CD8-positive, alpha-beta memory T cell (primary cell): ENCODE measurements around the gene PIEZO1. TPM values are rescaled to one million over a fixed set of nuclear protein-coding genes. Genes with fewer than 3 reads are reported as not detected.

ENCODE experiments used
- CTCF ChIA-PET: fragments of 350-600 bp; sonication (Branson Sonifier 250); formaldehyde crosslinking; loops from one replicate; lab custom pipeline; 2021; ENCODE audit warnings: antibody characterized with exemption; lab: Charles Lee
- POLR2A ChIA-PET: fragments of 350-600 bp; sonication (Branson Sonifier 250); formaldehyde crosslinking; loops from one replicate; lab custom pipeline; 2021; ENCODE audit warnings: antibody characterized with exemption; lab: Charles Lee
- DNase-seq, 5 donors: peaks; one replicate each; pipeline versions ENCODE4 v3.0.0 to v3.0.0-alpha.2; 2020 to 2022; ENCODE audit warnings: mixed read lengths in 1 of 5
- H3K27ac ChIP-seq: one replicate; pipeline ENCODE4 v1.7.0; 2013; ENCODE audit warnings: low read depth, mild to moderate bottlenecking, low read length, moderate library complexity
- H3K27me3 ChIP-seq: 2 replicates; pipeline ENCODE4 v1.7.0; 2013; ENCODE audit warnings: low read length, mild to moderate bottlenecking; ENCODE audit not compliant: insufficient read depth, poor library complexity, severe bottlenecking
- H3K36me3 ChIP-seq: 2 replicates; pipeline ENCODE4 v1.7.0; 2013; ENCODE audit warnings: mild to moderate bottlenecking, low read length, moderate library complexity; ENCODE audit not compliant: insufficient read depth
- H3K4me1 ChIP-seq: 2 replicates; pipeline ENCODE4 v1.7.0; 2013; ENCODE audit warnings: mild to moderate bottlenecking, low read length, moderate library complexity; ENCODE audit not compliant: insufficient read depth
- H3K4me3 ChIP-seq: 2 replicates; pipeline ENCODE4 v1.7.0; 2013; ENCODE audit warnings: mild to moderate bottlenecking, low read length
- H3K9me3 ChIP-seq: 2 replicates; pipeline ENCODE4 v1.7.0; 2013; ENCODE audit warnings: mild to moderate bottlenecking, low read length
- H3K27ac Mint-ChIP-seq, 8 donors: one replicate each; pipeline ENCODE4 v1.8.0; 2020 to 2021; ENCODE audit warnings: mixed read lengths in 8 of 8, mild to moderate bottlenecking in 6 of 8, inconsistent platforms in 3 of 8, moderate library complexity in 3 of 8
- H3K27me3 Mint-ChIP-seq, 2 donors: one replicate each; pipeline ENCODE4 v1.8.0; 2020 to 2021; ENCODE audit warnings: mixed read lengths in 2 of 2, mild to moderate bottlenecking in 1 of 2, moderate library complexity in 1 of 2
- H3K36me3 Mint-ChIP-seq, 3 donors: one replicate each; pipeline ENCODE4 v1.8.0; 2020 to 2021; ENCODE audit warnings: mixed read lengths in 3 of 3, inconsistent platforms in 1 of 3, mild to moderate bottlenecking in 1 of 3
- H3K4me1 Mint-ChIP-seq, 3 donors: one replicate each; pipeline ENCODE4 v1.8.0; 2020 to 2021; ENCODE audit warnings: mixed read lengths in 3 of 3, inconsistent platforms in 1 of 3, mild to moderate bottlenecking in 1 of 3
- H3K4me3 Mint-ChIP-seq, 7 donors: one replicate each; pipeline ENCODE4 v1.8.0; 2020 to 2021; ENCODE audit warnings: mixed read lengths in 7 of 7, mild to moderate bottlenecking in 6 of 7, moderate library complexity in 4 of 7, inconsistent platforms in 2 of 7
- H3K9me3 Mint-ChIP-seq, 5 donors: one replicate each; pipeline ENCODE4 v1.8.0; 2020 to 2022; ENCODE audit warnings: mixed read lengths in 5 of 5, mild to moderate bottlenecking in 3 of 5, moderate library complexity in 2 of 5, inconsistent platforms in 1 of 5
- polyA plus RNA-seq: library from polyadenylated mRNA; unstranded; fragments of 300-500 nt; fragmentation: Illumina TruSeq; gene quantifications from one replicate; pipeline ENCODE4 v1.2.3, GENCODE V29; 2021
- total RNA-seq, 2 experiments: library from RNA; stranded (reverse); gene quantifications; one replicate each; pipeline ENCODE4 v1.2.3, GENCODE V29; 2021

PIEZO1 gene
- total and polyA plus RNA-seq, 3 experiments from 2014 or later: 58.4 to 230 (median 215) TPM

DNA sequence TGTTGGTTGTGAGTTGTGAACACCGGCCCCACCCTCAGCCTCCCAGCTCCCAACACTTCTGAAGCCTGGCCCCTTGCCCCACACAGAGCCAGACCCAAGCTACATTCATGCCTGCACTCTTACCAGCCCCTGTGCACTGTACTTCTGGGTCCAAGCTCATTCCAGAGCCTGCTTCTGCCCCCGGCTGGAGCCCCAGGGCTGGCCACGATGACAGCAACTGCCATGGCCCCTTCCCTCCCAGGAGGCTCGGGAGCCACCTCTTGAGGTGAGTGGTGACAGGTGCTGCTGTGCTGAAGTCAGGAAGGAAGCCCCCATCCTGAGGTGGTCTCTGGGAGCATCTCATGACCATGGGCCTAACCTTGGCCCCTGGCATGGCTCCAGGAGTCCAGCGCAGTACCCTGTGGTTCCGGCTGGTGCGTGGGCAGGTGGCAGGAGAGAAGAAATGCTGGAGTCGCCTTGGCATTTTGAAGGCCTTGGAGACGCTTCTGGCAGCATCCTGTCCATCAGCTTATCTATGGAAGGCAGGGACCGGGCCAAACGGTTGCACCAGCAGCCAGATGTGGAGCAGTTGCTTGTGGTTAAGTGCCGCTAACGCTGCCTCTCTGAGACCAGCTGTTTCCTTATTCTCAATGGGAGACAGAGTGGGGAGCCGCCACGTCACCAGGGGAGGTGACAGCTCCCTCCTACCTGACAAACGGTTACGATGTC lies 14.7 kb upstream of the PIEZO1 start:
- Histone ChIP-seq H3K36me3 (no peaks in the 10 kb centered on the region), H3K4me3 (no peak overlapping the region), H3K27ac (peak overlapping the region; percentile 47), H3K27me3 (no peaks in the 10 kb centered on the region), H3K9me3 (no peaks in the 10 kb centered on the region), H3K4me1 (peaks cover 32% of the 10 kb centered on the region)
- Mint-ChIP-seq H3K4me1 (peaks cover 10 to 53% (median 18%) of the 10 kb centered on the region in 3 donors), H3K27me3 (no peaks in the 10 kb centered on the region), H3K9me3 (peaks cover 0 to 2% (median 0%) of the 10 kb centered on the region in 5 donors), H3K36me3 (peaks cover 0 to 1% (median 0%) of the 10 kb centered on the region in 3 donors), H3K4me3 (peak overlapping the region in 2 of 7 donors; percentile 21 to 73), H3K27ac (peak overlapping the region in 2 of 8 donors; percentile 9 to 36)
- POLR2A ChIA-PET: interaction anchor here (0.9 kb wide), 1 partner anchor 9 kb away, joined by 3 read pairs; no protein-coding TSS in a partner anchor
- DNase-seq: peak in 2 of 5 donors; percentile 25 to 69
- CTCF ChIA-PET: interaction anchor here (0.6 to 3.4 kb wide), 4 partner anchors 11 to 208 kb away, joined by 3 to 18 read pairs (median 5); partner anchors contain the start of gene APRT

DNA sequence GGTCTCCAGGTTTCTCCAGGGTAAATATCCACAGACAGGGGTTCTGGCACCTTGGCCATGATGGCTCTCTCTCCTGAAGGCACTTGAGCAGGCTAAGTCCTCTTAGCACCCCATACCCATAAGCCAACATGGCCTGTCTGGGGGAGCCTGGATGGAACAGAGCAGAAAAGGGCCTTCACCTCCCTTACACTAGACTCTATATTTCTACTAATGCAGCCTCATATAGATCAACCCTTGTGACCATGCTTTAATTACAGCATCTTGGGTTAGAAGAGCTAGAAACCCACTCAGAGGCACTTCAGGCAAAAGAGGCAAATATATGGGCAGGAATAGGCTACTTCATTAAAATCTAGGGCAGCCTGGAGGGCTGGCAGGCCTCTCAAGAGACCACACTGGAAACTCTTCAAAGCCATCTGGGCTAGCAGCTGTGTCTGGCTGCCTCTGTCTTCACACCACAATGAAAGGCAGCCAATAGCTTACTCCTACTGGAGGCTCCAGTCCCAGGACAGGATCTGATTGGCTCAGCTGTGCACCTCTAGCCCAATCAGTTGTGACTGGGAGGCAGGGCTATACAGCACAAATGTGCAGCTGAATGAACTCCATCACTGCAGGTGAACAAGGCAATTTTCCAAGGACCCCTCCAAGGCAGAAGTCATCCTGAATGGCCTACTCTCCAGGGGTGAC lies 13.9 kb upstream of the PIEZO1 start:
- Histone ChIP-seq H3K9me3 (no peaks in the 10 kb centered on the region), H3K27ac (no peak overlapping the region), H3K36me3 (no peaks in the 10 kb centered on the region), H3K27me3 (no peaks in the 10 kb centered on the region), H3K4me3 (no peak overlapping the region), H3K4me1 (peaks cover 31% of the 10 kb centered on the region)
- ChIA-PET CTCF (interaction anchor here (1.1 to 3.4 kb wide), 3 partner anchors 12 to 15 kb away, joined by 4 to 18 read pairs (median 6); partner anchors contain the start of gene APRT), POLR2A (no interaction called here)
- Mint-ChIP-seq H3K4me1 (peaks cover 10 to 54% (median 20%) of the 10 kb centered on the region in 3 donors), H3K27ac (peak overlapping the region in 1 of 8 donors; percentile 60), H3K36me3 (peaks cover 0 to 1% (median 0%) of the 10 kb centered on the region in 3 donors), H3K9me3 (peaks cover 0 to 2% (median 0%) of the 10 kb centered on the region in 5 donors), H3K4me3 (no peak overlapping the region), H3K27me3 (no peaks in the 10 kb centered on the region)
- no peak for DNase-seq

DNA sequence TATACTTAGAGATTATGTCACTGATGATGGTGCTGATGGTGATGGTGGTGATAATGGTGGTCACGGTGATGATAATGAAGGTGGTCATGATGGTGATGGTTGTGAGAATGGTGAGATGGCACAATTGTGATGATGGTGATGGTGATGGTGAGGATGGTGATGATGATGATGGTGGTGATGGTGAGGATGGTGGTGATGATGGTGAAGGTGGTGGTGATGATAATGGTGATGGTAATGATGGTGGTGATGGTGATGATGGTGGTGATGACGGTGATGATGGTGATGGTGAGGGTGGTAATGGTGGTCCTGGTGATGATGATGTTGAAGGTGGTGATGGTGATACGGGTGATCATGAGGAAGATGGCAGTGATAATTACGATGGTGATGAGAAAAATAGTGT lies 13.1 kb upstream of the PIEZO1 start:
- DNase-seq: no peak
- Histone ChIP-seq H3K27me3 (no peaks in the 10 kb centered on the region), H3K4me1 (peaks cover 34% of the 10 kb centered on the region), H3K36me3 (no peaks in the 10 kb centered on the region), H3K27ac (no peak overlapping the region), H3K9me3 (no peaks in the 10 kb centered on the region), H3K4me3 (no peak overlapping the region)
- H3K4me3 Mint-ChIP-seq: no peak overlapping the region
- H3K27ac Mint-ChIP-seq: no peak overlapping the region
- peaks cover 10 to 63% (median 20%) of the 10 kb centered on the region in 3 donors for H3K4me1 Mint-ChIP-seq
- ChIA-PET POLR2A (no interaction called here), CTCF (no interaction called here)
- peaks cover 0 to 1% (median 0%) of the 10 kb centered on the region in 3 donors for H3K36me3 Mint-ChIP-seq
- no peaks in the 10 kb centered on the region for H3K27me3 Mint-ChIP-seq
- H3K9me3 Mint-ChIP-seq: peaks cover 0 to 2% (median 0%) of the 10 kb centered on the region in 5 donors

DNA sequence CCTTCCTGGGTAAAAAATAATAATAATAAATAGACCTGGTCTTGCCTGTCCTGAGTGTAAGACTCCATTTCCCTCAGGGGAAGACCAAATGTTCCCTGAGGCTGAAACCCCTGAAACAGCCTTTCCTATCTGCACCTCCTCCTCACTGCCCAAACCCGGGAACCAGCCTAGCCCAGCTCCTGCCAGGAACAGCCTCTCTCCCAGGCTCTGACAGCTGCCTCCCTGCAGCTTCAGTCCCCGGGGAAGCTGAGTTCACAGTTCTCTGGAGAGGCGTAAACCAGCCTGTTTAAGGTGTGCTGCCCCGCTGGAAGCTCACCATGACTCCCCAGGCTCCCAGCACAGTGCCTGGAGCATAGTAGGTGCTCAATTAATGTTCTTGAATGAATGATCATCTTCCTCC lies 11.3 kb upstream of the PIEZO1 start:
- no peaks in the 10 kb centered on the region for H3K36me3 Mint-ChIP-seq
- peak overlapping the region in 4 of 8 donors; percentile 35 to 66 (median 54) for H3K27ac Mint-ChIP-seq
- no peak overlapping the region for H3K4me3 Mint-ChIP-seq
- Histone ChIP-seq H3K4me1 (peaks cover 52% of the 10 kb centered on the region), H3K27me3 (no peaks in the 10 kb centered on the region), H3K36me3 (no peaks in the 10 kb centered on the region), H3K4me3 (no peak overlapping the region), H3K27ac (no peak overlapping the region), H3K9me3 (no peaks in the 10 kb centered on the region)
- CTCF ChIA-PET: interaction anchor here (1.1 to 1.6 kb wide), 5 partner anchors 10 to 18 kb away, joined by 3 to 5 read pairs (median 3); partner anchors contain the start of gene APRT
- H3K27me3 Mint-ChIP-seq: no peaks in the 10 kb centered on the region
- peaks cover 6 to 72% (median 25%) of the 10 kb centered on the region in 3 donors for H3K4me1 Mint-ChIP-seq
- POLR2A ChIA-PET: no interaction called here
- H3K9me3 Mint-ChIP-seq: no peaks in the 10 kb centered on the region
- no peak for DNase-seq

DNA sequence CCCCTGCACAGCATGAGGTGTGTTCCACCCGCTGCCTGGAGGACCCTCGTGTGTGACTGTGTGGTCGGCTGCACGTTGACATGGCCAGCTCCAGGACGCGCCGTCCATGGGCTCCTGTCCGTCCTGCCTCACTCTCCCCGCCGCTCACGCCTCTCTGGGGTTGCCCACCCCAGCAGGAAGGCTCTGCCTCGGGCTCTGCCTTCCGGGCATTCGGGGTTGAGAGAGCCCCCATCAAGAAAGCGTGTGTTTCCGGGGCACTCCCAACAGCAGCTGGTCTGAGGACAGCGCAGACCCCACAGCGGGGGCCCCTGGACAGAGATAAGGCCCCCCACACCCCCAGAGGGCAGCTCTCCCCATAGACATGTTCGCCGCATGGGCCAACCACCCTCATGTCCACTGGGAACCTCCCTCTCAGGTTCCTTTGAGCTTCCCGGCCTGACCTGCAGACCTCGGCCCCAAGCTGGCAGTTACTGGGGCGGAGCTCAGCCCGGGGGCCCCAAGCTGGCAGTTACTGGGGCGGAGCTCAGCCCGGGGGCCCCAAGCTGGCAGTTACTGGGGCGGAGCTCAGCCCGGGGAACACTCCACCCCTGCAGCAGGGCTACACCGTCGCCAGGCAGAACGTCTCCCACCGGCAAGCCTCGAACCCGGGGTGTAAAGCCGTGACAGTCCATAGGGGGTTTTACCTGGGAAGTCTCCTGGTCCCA lies 8.4 kb upstream of the PIEZO1 start:
- Mint-ChIP-seq H3K4me3 (peak overlapping the region in 1 of 7 donors; percentile 69), H3K27ac (peak overlapping the region in 5 of 8 donors; percentile 57 to 94 (median 68))
- peaks cover 54% of the 10 kb centered on the region for H3K4me1 ChIP-seq

DNA sequence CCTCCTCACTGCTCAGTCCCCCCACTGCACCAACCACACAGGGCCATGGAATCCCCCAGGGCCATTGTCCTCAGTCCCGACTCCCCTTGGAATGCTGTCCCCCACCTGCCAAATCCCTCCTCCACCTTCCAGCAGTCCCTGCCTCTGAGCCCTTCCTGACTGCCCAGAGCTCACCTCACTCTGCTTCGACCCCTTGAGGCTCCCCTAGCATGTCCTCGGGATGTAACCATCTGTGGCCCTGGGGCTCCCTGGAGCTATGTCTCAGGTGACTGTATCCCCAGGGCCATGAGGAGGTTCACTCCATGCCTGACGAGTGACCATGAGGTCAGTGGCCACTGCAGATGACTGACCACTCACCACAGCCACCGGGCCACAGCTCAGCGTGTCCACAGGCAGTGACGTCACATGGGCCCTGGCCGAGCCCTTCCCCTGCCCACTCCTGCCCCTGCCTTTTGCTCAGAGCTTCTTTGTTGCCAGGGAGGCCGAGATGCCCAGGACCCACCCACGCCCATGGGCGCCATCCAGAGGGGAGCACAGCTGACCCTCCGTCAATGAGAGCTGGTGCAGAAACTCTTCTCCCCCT lies 7.7 kb upstream of the PIEZO1 start:
- H3K36me3 Mint-ChIP-seq: no peaks in the 10 kb centered on the region
- Histone ChIP-seq H3K36me3 (no peaks in the 10 kb centered on the region), H3K4me3 (no peak overlapping the region), H3K9me3 (no peaks in the 10 kb centered on the region), H3K4me1 (peaks cover 54% of the 10 kb centered on the region), H3K27me3 (no peaks in the 10 kb centered on the region), H3K27ac (no peak overlapping the region)
- peak overlapping the region in 6 of 8 donors; percentile 29 to 94 (median 77) for H3K27ac Mint-ChIP-seq
- H3K4me1 Mint-ChIP-seq: peaks cover 16 to 67% (median 36%) of the 10 kb centered on the region in 3 donors
- no peak for DNase-seq
- ChIA-PET CTCF (interaction anchor here (0.7 to 2.9 kb wide), 7 partner anchors 8 to 159 kb away, joined by 3 to 11 read pairs (median 3); partner anchors contain the start of genes APRT, CDT1 and PIEZO1), POLR2A (interaction anchor here (1.1 to 1.6 kb wide), 4 partner anchors 8 to 425 kb away, joined by 3 to 11 read pairs (median 4); partner anchors contain the start of genes PIEZO1 and ZNF778)
- H3K27me3 Mint-ChIP-seq: no peaks in the 10 kb centered on the region
- peak overlapping the region in 3 of 7 donors; percentile 25 to 74 (median 36) for H3K4me3 Mint-ChIP-seq
- H3K9me3 Mint-ChIP-seq: no peaks in the 10 kb centered on the region

More for the DNA sequence above, 8.4 kb upstream of the PIEZO1 start:
- CTCF ChIA-PET: interaction anchor here (0.7 to 2.9 kb wide), 8 partner anchors 8 to 160 kb away, joined by 3 to 11 read pairs (median 3); partner anchors contain the start of genes APRT, CDT1 and PIEZO1
- no peak overlapping the region for H3K27ac ChIP-seq
- H3K27me3 ChIP-seq: no peaks in the 10 kb centered on the region
- Mint-ChIP-seq H3K27me3 (no peaks in the 10 kb centered on the region), H3K4me1 (peaks cover 16 to 67% (median 36%) of the 10 kb centered on the region in 3 donors), H3K9me3 (no peaks in the 10 kb centered on the region), H3K36me3 (no peaks in the 10 kb centered on the region)
- POLR2A ChIA-PET: interaction anchor here (0.9 to 1.6 kb wide), 5 partner anchors 8 to 424 kb away, joined by 3 to 11 read pairs (median 4); partner anchors contain the start of genes PIEZO1 and ZNF778
- no peak overlapping the region for H3K4me3 ChIP-seq
- no peak for DNase-seq
- H3K9me3 ChIP-seq: no peaks in the 10 kb centered on the region
- no peaks in the 10 kb centered on the region for H3K36me3 ChIP-seq

DNA sequence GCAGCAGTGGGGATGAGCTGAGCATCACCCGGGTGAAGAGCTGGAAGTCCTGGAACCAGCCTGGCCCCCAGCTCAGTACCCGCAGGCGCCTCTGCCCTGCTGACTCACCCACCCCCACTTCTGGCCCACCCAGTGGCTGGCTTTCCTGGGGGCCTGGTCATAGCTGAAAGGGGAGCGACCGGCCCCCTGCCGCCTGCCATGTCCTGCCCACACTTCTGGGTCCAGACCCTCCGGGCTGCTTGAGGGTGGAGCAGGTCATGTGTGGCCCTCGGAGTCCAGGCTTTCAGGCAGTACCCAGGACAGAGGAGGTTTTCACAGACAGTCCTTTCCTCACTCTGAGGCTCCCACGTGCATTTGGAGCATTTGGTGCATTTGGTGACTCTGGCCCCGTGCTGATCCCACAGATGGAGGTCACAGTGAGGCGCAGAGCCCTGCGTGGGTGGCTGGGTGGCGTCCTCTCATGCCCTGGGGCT lies 7.1 kb upstream of the PIEZO1 start:
- Histone ChIP-seq H3K9me3 (no peaks in the 10 kb centered on the region), H3K36me3 (no peaks in the 10 kb centered on the region), H3K4me1 (peaks cover 54% of the 10 kb centered on the region), H3K27ac (no peak overlapping the region), H3K27me3 (no peaks in the 10 kb centered on the region), H3K4me3 (no peak overlapping the region)
- peak overlapping the region in 4 of 8 donors; percentile 59 to 94 (median 84) for H3K27ac Mint-ChIP-seq
- ChIA-PET CTCF (interaction anchor here (2.1 kb wide), 1 partner anchor 8 kb away, joined by 8 read pairs; no protein-coding TSS in a partner anchor), POLR2A (interaction anchor here (1.1 to 1.3 kb wide), 2 partner anchors 9 to 425 kb away, joined by 3 read pairs; partner anchors contain the start of gene ZNF778)
- H3K4me1 Mint-ChIP-seq: peaks cover 16 to 67% (median 36%) of the 10 kb centered on the region in 3 donors
- no peaks in the 10 kb centered on the region for H3K36me3 Mint-ChIP-seq
- H3K9me3 Mint-ChIP-seq: no peaks in the 10 kb centered on the region
- no peak for DNase-seq
- H3K4me3 Mint-ChIP-seq: no peak overlapping the region
- no peaks in the 10 kb centered on the region for H3K27me3 Mint-ChIP-seq
